ENCODE measurements around the gene UQCRHL.

The UQCRHL gene

GRCh38 chr1:15797614-15798390 is 9.6 kb downstream of the UQCRHL start:
- DNase-seq (ENCODE audit: low spot score), result no peak

GRCh38 chr1:15796086-15796462 is 11.4 kb downstream of the UQCRHL start:
- no peak for DNase-seq (ENCODE audit: low spot score)

GRCh38 chr1:15788624-15789301 is 18.7 kb downstream of the UQCRHL start:
- DNase-seq (ENCODE audit: low spot score), result no peak

- DNase-seq (ENCODE audit: low spot score), result no peak
These were observed 20.9 kb downstream of the UQCRHL start for GRCh38 chr1:15786581-15786980.

GRCh38 chr1:15785683-15786082 is 21.8 kb downstream of the UQCRHL start:
- DNase-seq (ENCODE audit: low spot score), result no peak

GRCh38 chr1:15777909-15778707 is 29.3 kb downstream of the UQCRHL start:
- DNase-seq (ENCODE audit: low spot score), result no peak

- DNase-seq (ENCODE audit: low spot score), result no peak
These were observed 31.7 kb downstream of the UQCRHL start for GRCh38 chr1:15775706-15776105.

- no peak for DNase-seq (ENCODE audit: low spot score)
These were observed 35.5 kb downstream of the UQCRHL start for GRCh38 chr1:15771836-15772515.

GRCh38 chr1:15770313-15770962 is 37.0 kb downstream of the UQCRHL start:
- DNase-seq (ENCODE audit: low spot score), result no peak

GRCh38 chr1:15768388-15768787 is 39.1 kb downstream of the UQCRHL start:
- no peak for DNase-seq (ENCODE audit: low spot score)

- no peak for DNase-seq (ENCODE audit: low spot score)
These were observed 39.5 kb downstream of the UQCRHL start for GRCh38 chr1:15767941-15768340.

- DNase-seq (ENCODE audit: low spot score), result no peak
These were observed 41.8 kb downstream of the UQCRHL start for GRCh38 chr1:15765495-15766194.

GRCh38 chr1:15764890-15765289 is 42.6 kb downstream of the UQCRHL start:
- no peak for DNase-seq (ENCODE audit: low spot score)

GRCh38 chr1:15764269-15764764 is 43.1 kb downstream of the UQCRHL start:
- no peak for DNase-seq (ENCODE audit: low spot score)

- DNase-seq (ENCODE audit: low spot score), result no peak
These were observed 44.9 kb downstream of the UQCRHL start for GRCh38 chr1:15762546-15762945.

- DNase-seq (ENCODE audit: low spot score), result no peak
These were observed 45.9 kb downstream of the UQCRHL start for GRCh38 chr1:15761366-15762128.

- no peak for DNase-seq (ENCODE audit: low spot score)
These were observed 46.8 kb downstream of the UQCRHL start for GRCh38 chr1:15760520-15761211.

- DNase-seq (ENCODE audit: low spot score), result no peak
These were observed 48.3 kb downstream of the UQCRHL start for GRCh38 chr1:15758953-15759661.

Measured in CD4-positive, alpha-beta T cell treated with Interleukin-2 at 100 ng/mL for 4 hours (primary cell).